HFFc6 (cell line): ENCODE data around the gene XG. TPM values are rescaled to one million over a fixed set of nuclear protein-coding genes. Genes with fewer than 3 reads are reported as not detected.
A peak's percentile ranks its signal among the peaks of the same experiment; 100 is the strongest.
"Not testable (repeated sequence)": the region's sequence is repeated elsewhere in the genome, so short reads cannot be mapped to it uniquely, and the experiment has no call there.

Source experiments
- DNase-seq: peaks from one replicate; pipeline ENCODE4 v3.0.0-alpha.2; 2018
- H3K27ac Mint-ChIP-seq: 2 replicates; pipeline ENCODE4 v1.8.0; 2020; ENCODE audit warnings: mild to moderate bottlenecking, mixed read lengths
- H3K27me3 Mint-ChIP-seq: 2 replicates; pipeline ENCODE4 v1.8.0; 2021; ENCODE audit warnings: mild to moderate bottlenecking, moderate library complexity, mixed read lengths; ENCODE audit not compliant: insufficient read depth
- H3K36me3 Mint-ChIP-seq: 2 replicates; pipeline ENCODE4 v1.8.0; 2021; ENCODE audit warnings: low read depth, mixed read lengths
- H3K4me1 Mint-ChIP-seq: 2 replicates; pipeline ENCODE4 v1.8.0; 2020; ENCODE audit warnings: low read depth, mixed read lengths
- H3K4me3 Mint-ChIP-seq: 2 replicates; pipeline ENCODE4 v1.8.0; 2020; ENCODE audit warnings: mild to moderate bottlenecking, moderate library complexity, mixed read lengths
- H3K9me3 Mint-ChIP-seq: 2 replicates; pipeline ENCODE4 v1.8.0; 2020; ENCODE audit warnings: mild to moderate bottlenecking, mixed read lengths
- total RNA-seq, 6 experiments: library from RNA; stranded (reverse); fragmentation: NEBNext Ultra II Directional; extraction: Animal tissue kit (Norgen Biotek cat#: 25700); gene quantifications; 2 replicates in 1 of 6; 3 replicates in 5 of 6; pipeline ENCODE4 v1.2.3, GENCODE V29; 2021
- TF ChIP-seq, protein P1 (sequence below): fragments of 200-600 bp; sonication (generic); IDR thresholded peaks from 2 replicates; pipeline ENCODE4 v1.5.0; 2021; ENCODE audit warnings: antibody characterized with exemption, mild to moderate bottlenecking

Gene XG
- total RNA-seq, 6 experiments from 2014 or later: 0.07 to 0.48 (median 0.31) TPM; not detected in 1

DNA sequence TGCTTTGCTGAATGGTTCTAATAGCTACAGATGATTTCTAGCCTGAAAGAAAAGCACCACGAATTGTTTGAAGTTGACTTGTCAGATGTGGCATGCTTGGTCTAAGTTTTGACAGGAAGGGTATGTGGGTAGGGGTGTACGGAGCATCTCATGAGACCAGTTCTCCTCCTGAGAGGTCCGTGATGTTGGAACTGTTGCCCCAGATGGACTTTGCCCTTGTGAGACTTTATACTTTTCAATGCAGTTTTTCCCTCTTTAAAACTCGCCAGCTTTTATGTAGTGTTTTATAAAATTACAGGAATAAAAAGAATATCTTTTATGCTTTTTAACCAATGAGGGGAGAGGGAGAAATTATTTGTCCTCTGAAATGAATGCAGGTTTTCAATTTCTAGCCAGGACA, 16.6 kb upstream of the XG start:
- Mint-ChIP-seq H3K36me3 (peaks cover 32% of the 10 kb centered on the region), H3K4me3 (no peak overlapping the region)
- TF ChIP-seq, protein P1, sequence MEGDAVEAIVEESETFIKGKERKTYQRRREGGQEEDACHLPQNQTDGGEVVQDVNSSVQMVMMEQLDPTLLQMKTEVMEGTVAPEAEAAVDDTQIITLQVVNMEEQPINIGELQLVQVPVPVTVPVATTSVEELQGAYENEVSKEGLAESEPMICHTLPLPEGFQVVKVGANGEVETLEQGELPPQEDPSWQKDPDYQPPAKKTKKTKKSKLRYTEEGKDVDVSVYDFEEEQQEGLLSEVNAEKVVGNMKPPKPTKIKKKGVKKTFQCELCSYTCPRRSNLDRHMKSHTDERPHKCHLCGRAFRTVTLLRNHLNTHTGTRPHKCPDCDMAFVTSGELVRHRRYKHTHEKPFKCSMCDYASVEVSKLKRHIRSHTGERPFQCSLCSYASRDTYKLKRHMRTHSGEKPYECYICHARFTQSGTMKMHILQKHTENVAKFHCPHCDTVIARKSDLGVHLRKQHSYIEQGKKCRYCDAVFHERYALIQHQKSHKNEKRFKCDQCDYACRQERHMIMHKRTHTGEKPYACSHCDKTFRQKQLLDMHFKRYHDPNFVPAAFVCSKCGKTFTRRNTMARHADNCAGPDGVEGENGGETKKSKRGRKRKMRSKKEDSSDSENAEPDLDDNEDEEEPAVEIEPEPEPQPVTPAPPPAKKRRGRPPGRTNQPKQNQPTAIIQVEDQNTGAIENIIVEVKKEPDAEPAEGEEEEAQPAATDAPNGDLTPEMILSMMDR: no peak

DNA sequence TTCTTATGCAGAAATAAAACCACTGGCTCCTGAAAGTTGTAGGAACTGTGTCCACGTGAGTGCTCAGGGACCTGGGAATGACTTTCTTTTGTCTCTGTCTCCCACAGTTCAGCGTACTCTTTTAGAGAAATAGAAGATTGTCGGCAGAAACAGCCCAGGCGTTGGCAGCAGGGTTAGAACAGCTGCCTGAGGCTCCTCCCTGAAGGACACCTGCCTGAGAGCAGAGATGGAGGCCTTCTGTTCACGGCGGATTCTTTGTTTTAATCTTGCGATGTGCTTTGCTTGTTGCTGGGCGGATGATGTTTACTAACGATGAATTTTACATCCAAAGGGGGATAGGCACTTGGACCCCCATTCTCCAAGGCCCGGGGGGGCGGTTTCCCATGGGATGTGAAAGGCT, 11.2 kb upstream of the XG start:
- peaks cover 40% of the 10 kb centered on the region for H3K36me3 Mint-ChIP-seq
- H3K4me3 Mint-ChIP-seq: no peak overlapping the region
- H3K27ac Mint-ChIP-seq: no peak overlapping the region
- DNase-seq: no peak
- H3K4me1 Mint-ChIP-seq: peaks cover 8% of the 10 kb centered on the region
- TF ChIP-seq, protein P1: no peak
- 0 out of 2 replicates have a peak, but pooled peaks cover 2% of the 10 kb centered on the region for H3K27me3 Mint-ChIP-seq
- H3K9me3 Mint-ChIP-seq: no peaks in the 10 kb centered on the region

More for the DNA sequence above, 16.6 kb upstream of the XG start:
- Mint-ChIP-seq H3K9me3 (no peaks in the 10 kb centered on the region), H3K27me3 (no peaks in the 10 kb centered on the region; the same call in 1 of the 2 replicates), H3K27ac (no peak overlapping the region), H3K4me1 (no peaks in the 10 kb centered on the region)
- no peak for DNase-seq

DNA sequence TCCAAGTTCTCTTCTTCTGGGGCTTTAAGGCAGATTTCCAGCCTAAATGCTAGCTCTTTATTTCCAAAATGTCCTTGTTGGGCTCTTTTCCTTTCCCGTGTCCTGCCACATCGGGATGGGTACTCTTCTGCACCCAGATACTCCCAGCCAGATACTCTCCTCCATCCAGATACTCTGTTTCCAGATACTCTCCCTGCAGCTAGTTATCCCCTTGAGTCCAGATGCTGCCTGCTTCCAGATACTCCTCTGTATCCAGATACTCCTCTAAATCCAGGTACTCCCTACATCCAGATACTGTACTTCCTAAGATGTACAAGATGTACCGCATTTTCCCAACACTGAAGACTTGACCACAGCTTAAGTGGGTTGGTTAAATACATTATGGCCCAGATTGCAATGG, 10.5 kb upstream of the XG start:
- Mint-ChIP-seq H3K4me3 (no peak overlapping the region), H3K27me3 (0 out of 2 replicates have a peak, but pooled peaks cover 2% of the 10 kb centered on the region), H3K9me3 (no peaks in the 10 kb centered on the region), H3K27ac (no peak overlapping the region), H3K36me3 (peaks cover 39% of the 10 kb centered on the region), H3K4me1 (peaks cover 15% of the 10 kb centered on the region)
- TF ChIP-seq, protein P1: no peak
- DNase-seq: no peak

DNA sequence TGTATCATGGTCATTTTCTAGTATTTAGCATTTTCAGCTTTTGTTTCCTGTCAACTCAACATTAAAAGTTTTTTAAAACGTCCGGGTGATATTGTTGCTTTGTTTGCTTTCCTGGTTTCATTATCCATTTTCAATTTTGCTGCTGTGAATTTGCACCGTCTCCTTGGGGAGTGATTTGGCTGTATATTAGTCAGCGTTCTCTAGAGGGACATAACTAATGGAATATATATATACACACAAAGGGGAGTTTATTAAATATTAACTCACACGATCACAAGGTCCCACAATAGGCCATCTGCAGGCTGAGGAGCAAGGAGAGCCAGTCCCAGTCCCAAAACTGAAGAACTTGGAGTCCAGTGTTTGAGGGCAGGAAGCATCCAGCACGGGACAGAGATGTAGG, 5.6 kb upstream of the XG start:
- not testable (repeated sequence) for H3K27me3 Mint-ChIP-seq, H3K9me3 Mint-ChIP-seq, DNase-seq
- Mint-ChIP-seq H3K4me1 (peaks cover 37% of the 10 kb centered on the region), H3K27ac (peak overlapping the region; percentile 76), H3K36me3 (peaks cover 15% of the 10 kb centered on the region), H3K4me3 (peak overlapping the region; percentile 49)

DNA sequence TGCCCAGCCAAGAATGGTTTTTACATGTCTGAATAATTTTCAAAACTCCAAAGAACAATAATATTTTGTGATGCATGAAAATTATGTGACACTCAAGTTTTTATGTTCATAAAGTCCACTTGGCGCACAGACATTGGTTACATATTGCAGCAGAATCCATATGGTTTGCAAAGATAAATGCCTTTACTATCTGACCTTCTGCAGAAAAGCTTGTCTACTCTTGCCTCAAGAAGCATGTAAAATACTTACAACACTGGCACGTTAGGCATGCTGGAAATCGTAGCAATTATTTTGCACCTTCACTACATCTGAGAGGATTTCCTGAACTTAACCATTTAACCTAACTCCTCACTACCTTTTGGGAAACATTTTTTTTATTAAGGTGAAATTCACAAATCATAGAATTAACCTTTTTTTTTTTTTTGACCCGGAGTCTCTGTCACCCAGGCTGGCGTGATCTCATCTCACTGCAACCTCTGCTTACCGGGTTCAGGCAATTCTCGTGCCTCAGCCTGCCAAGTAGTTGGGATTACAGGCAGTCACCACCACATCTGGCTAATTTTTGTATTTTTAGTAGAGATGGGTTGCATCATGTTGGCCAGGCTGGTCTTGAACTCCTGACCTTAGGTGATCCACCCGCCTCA, 3.5 kb upstream of the XG start:
- Mint-ChIP-seq H3K9me3 (no peaks in the 10 kb centered on the region), H3K4me3 (no peak overlapping the region), H3K27me3 (0 out of 2 replicates have a peak, but pooled peaks cover under 1% of the 10 kb centered on the region), H3K4me1 (peaks cover 58% of the 10 kb centered on the region), H3K27ac (no peak overlapping the region), H3K36me3 (peaks cover under 1% of the 10 kb centered on the region)
- no peak for DNase-seq
- TF ChIP-seq, protein P1: no peak

DNA sequence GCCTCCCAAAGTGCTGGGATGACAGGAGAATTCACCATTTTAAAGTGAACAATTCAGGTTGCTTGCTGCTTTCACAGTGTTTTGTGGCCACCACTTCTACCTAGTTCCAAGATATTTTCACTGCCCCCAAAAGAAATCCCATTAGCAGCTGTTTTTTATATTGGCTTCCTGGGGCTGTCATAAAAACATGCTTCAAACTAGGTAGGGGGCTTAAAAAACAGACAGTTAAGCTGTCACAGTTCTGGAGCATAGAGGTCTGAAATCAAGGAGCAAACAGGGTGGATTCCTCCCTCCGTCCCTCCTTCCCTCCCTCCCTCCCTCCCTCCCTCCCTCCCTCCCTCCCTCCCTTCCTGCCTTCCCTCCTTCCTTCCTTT, 3.0 kb upstream of the XG start:
- TF ChIP-seq, protein P1: no peak
- no peaks in the 10 kb centered on the region; the same call in 1 of the 2 replicates for H3K36me3 Mint-ChIP-seq
- no peaks in the 10 kb centered on the region for H3K9me3 Mint-ChIP-seq
- peaks cover 59% of the 10 kb centered on the region for H3K4me1 Mint-ChIP-seq
- H3K27me3 Mint-ChIP-seq: no peaks in the 10 kb centered on the region
- H3K4me3 Mint-ChIP-seq: no peak overlapping the region
- no peak overlapping the region for H3K27ac Mint-ChIP-seq
- no peak for DNase-seq
